HG03342 (cell line): ENCODE data around the gene BCL2L15.

Experiments
- ATAC-seq: cut with Tn5 transposase; IDR thresholded peaks from one replicate; pipeline ENCODE4 v1.9.1; 2021; ENCODE audit warnings: mild to moderate bottlenecking, moderate library complexity; ENCODE audit not compliant: unreplicated experiment

BCL2L15 gene

GRCh38 chr1:113887402-113888175, at the start of gene BCL2L15:
BCL2L15 (minus strand) TSS chr1:113887581; CDS start chr1:113887375, 206 bp downstream.
- ATAC-seq, result no peak

GRCh38 chr1:113937146-113937545, 49.8 kb upstream of the BCL2L15 start:
- no peak for ATAC-seq

- ATAC-seq, result no peak
Measured at GRCh38 chr1:113935970-113936369, 48.6 kb upstream of the BCL2L15 start.

GRCh38 chr1:113935176-113935575, 47.8 kb upstream of the BCL2L15 start:
- no peak for ATAC-seq

- no peak for ATAC-seq
Measured at GRCh38 chr1:113934511-113935055, 47.2 kb upstream of the BCL2L15 start.

- no peak for ATAC-seq
Measured at GRCh38 chr1:113934006-113934405, 46.6 kb upstream of the BCL2L15 start.

- ATAC-seq, result no peak
Measured at GRCh38 chr1:113931451-113931851, 44.1 kb upstream of the BCL2L15 start.

- peak; percentile 60 for ATAC-seq
Measured at GRCh38 chr1:113930499-113931161, 43.2 kb upstream of the BCL2L15 start.

GRCh38 chr1:113929750-113930498, 42.5 kb upstream of the BCL2L15 start:
- ATAC-seq, result peak; percentile 27

- peak; percentile 54 for ATAC-seq
Measured at GRCh38 chr1:113928941-113929749, 41.8 kb upstream of the BCL2L15 start, which contains the start of gene HIPK1. HIPK1 (plus strand) TSS chr1:113929324.

- ATAC-seq, result no peak
Measured at GRCh38 chr1:113928187-113928930, 41.0 kb upstream of the BCL2L15 start.

GRCh38 chr1:113924473-113924872, 37.1 kb upstream of the BCL2L15 start:
- ATAC-seq, result no peak

- no peak for ATAC-seq
Measured at GRCh38 chr1:113922957-113923356, 35.6 kb upstream of the BCL2L15 start.

GRCh38 chr1:113918243-113918642, 30.9 kb upstream of the BCL2L15 start:
- ATAC-seq, result no peak

- no peak for ATAC-seq
Measured at GRCh38 chr1:113917400-113918082, 30.2 kb upstream of the BCL2L15 start.

GRCh38 chr1:113916974-113917373, 29.6 kb upstream of the BCL2L15 start:
- ATAC-seq, result no peak

- ATAC-seq, result no peak
Measured at GRCh38 chr1:113913887-113914664, 26.7 kb upstream of the BCL2L15 start.

- ATAC-seq, result no peak
Measured at GRCh38 chr1:113913312-113913668, 25.9 kb upstream of the BCL2L15 start.
